ENCODE results near the gene IARS1. TPM values are rescaled to one million over a fixed set of nuclear protein-coding genes. Genes with fewer than 3 reads are reported as not detected.
A peak's percentile ranks its signal among the peaks of the same experiment; 100 is the strongest.

Gene IARS1
- total RNA-seq, 1 donor from 2014 or later = 379 TPM

DNA sequence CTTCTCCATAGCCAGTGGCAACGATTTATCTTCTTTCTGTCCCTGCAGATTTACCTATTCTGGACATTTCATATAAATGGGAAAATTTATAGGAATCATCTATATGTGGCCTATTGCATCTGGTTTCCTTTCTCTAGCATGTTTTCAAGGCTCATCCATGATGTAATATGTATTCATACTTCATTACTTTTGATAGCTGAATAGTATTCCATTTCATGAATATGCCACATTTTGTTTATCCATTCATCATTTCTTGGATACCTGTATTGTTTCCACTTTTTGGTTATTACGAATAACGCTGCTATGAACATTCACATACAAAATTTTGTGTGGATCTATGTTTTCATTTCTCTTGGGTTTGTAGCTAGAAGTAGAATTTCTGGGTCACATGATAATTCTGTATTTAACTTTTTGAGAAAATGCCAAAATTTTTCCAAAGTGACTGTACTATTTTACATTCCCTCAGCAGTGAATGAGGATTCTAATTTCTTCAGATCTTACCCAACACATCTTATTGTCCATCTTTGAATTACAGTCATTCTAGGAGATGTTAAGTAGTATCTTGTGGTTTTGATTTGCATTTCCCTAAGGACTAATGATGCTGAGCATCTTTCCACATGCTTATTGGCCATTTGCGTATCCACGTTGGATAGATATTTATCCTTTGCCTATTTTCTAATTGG is 3.6 kb downstream of the IARS1 start:
- H3K4me3 ChIP-seq (ENCODE audit: low read depth, low read length) = no peak overlapping the region
- H3K27me3 ChIP-seq (ENCODE audit: control insufficient read depth, insufficient read depth, low read length) = no peaks in the 10 kb centered on the region
- peaks cover 12% of the 10 kb centered on the region for H3K36me3 ChIP-seq (ENCODE audit: control insufficient read depth, insufficient read depth, low read length)
- DNase-seq (ENCODE audit: low read depth) = no peak
- TF ChIP-seq, protein P1, sequence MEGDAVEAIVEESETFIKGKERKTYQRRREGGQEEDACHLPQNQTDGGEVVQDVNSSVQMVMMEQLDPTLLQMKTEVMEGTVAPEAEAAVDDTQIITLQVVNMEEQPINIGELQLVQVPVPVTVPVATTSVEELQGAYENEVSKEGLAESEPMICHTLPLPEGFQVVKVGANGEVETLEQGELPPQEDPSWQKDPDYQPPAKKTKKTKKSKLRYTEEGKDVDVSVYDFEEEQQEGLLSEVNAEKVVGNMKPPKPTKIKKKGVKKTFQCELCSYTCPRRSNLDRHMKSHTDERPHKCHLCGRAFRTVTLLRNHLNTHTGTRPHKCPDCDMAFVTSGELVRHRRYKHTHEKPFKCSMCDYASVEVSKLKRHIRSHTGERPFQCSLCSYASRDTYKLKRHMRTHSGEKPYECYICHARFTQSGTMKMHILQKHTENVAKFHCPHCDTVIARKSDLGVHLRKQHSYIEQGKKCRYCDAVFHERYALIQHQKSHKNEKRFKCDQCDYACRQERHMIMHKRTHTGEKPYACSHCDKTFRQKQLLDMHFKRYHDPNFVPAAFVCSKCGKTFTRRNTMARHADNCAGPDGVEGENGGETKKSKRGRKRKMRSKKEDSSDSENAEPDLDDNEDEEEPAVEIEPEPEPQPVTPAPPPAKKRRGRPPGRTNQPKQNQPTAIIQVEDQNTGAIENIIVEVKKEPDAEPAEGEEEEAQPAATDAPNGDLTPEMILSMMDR (IDR thresholded peaks at IDR 0.05; ENCODE audit: insufficient read depth, low read length, severe bottlenecking) = no peak
- no peak for FAIRE-seq

DNA sequence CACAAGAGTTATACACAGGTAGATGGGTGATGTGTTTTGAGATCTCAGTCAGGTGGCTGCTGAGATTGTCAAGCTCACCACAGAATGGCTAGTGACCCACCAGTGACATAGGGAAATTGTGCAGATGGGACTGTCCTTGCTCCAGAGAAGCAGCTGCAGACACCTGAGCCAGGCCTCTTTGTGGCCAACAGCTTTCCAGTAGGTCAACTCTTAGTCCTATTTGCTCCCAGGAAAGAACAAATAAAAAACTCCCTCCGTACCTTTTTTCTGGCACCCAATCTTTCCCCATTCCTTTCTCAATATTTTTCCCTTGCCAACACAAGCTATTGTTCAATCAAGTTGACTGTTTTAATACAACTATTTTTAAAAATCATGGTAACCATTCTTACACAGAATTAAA is 14.2 kb downstream of the IARS1 start:
- no peak for FAIRE-seq
- no peak for DNase-seq (ENCODE audit: low read depth)
- peaks cover 37% of the 10 kb centered on the region for H3K36me3 ChIP-seq (ENCODE audit: control insufficient read depth, insufficient read depth, low read length)
- H3K27me3 ChIP-seq (ENCODE audit: control insufficient read depth, insufficient read depth, low read length) = no peaks in the 10 kb centered on the region
- TF ChIP-seq, protein P1 (IDR thresholded peaks at IDR 0.05; ENCODE audit: insufficient read depth, low read length, severe bottlenecking) = no peak
- H3K4me3 ChIP-seq (ENCODE audit: low read depth, low read length) = no peak overlapping the region

DNA sequence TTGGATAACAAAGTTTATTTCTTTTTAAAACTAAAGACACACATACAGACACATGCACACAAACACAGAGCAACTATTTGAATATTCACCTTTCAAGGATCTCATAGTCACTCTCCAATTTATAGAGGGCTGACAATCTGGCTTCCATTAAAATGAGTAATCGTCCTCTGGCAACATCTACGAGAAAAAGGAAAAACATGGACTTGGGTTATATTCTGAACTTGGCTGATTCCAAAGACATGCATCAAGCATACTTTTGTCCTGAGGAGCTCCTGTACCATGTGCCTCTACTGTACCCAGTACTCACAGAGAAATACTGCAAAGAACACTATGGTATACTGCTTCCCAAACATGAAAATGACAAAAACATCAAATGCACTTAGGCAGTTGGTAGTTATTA is 15.4 kb downstream of the IARS1 start:
- no peak for FAIRE-seq
- H3K27me3 ChIP-seq (ENCODE audit: control insufficient read depth, insufficient read depth, low read length) = no peaks in the 10 kb centered on the region
- peaks cover 37% of the 10 kb centered on the region for H3K36me3 ChIP-seq (ENCODE audit: control insufficient read depth, insufficient read depth, low read length)
- no peak for DNase-seq (ENCODE audit: low read depth)
- TF ChIP-seq, protein P1 (IDR thresholded peaks at IDR 0.05; ENCODE audit: insufficient read depth, low read length, severe bottlenecking) = no peak
- H3K4me3 ChIP-seq (ENCODE audit: low read depth, low read length) = no peak overlapping the region

DNA sequence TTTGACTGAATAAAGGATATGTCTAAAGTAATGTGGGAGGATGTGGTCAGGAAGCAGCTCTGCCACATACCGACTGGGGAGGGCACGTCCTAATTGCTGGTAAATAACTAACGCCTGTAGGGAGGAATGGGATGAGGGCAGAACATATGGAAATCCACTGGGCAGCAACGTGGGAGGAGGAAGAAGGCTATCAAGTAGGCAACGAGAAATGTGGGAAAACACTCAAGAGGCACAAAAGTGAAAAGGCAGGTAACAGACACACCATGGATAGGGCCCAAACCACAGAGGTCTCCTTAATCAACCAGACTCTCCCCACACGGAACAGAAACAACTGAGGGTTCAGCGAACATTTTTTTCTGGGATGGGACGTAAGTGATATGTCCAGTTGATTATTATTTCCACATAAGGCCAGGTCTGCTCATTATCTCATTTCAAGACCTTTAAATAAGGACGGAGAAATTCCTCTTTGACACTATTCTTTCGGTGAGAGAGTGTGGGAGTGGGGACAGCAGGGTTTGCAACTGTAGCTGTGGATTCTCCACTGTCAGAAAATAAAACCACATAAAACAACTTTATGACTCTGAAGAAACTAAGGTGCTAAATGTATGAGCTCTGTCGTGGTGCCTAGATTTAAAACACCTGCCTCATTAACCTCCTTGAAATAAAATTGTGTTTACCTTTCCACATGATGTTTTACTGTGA is 17.0 kb downstream of the IARS1 start:
- TF ChIP-seq, protein P1 (IDR thresholded peaks at IDR 0.05; ENCODE audit: insufficient read depth, low read length, severe bottlenecking) = no peak
- Histone ChIP-seq H3K4me3 (ENCODE audit: low read depth, low read length) (no peak overlapping the region), H3K36me3 (ENCODE audit: control insufficient read depth, insufficient read depth, low read length) (peaks cover 33% of the 10 kb centered on the region), H3K27me3 (ENCODE audit: control insufficient read depth, insufficient read depth, low read length) (no peaks in the 10 kb centered on the region)
- FAIRE-seq (no peak), DNase-seq (ENCODE audit: low read depth) (no peak)

DNA sequence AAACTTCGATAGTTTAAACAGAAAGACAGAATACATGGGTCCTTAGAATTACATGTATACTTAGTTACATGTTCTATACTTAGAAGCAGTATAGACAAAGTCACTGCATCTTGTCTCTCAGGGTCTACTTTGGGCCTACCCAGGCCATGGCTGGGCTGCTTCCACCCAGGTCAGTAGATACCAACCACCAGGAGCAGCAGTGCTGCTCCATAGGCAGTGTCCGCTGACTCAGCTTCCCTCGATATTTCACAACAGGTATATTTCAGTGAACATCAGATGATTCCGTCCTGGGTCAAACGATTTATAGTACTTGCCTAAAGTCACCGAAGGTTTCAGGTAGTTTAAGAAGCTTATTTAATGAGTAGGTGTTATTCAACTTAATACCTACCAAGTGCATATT is 18.0 kb downstream of the IARS1 start:
- H3K4me3 ChIP-seq (ENCODE audit: low read depth, low read length) = no peak overlapping the region
- H3K27me3 ChIP-seq (ENCODE audit: control insufficient read depth, insufficient read depth, low read length) = no peaks in the 10 kb centered on the region
- DNase-seq (ENCODE audit: low read depth) (no peak), FAIRE-seq (no peak)
- H3K36me3 ChIP-seq (ENCODE audit: control insufficient read depth, insufficient read depth, low read length) = peaks cover 35% of the 10 kb centered on the region
- TF ChIP-seq, protein P1 (IDR thresholded peaks at IDR 0.05; ENCODE audit: insufficient read depth, low read length, severe bottlenecking) = peak; percentile 25

Data from bronchial epithelial cell (primary cell).